GM23338 (cell line): ENCODE data around the gene ZNF101. TPM values are rescaled to one million over a fixed set of nuclear protein-coding genes. Genes with fewer than 3 reads are reported as not detected.

Source experiments
- ATAC-seq: fragments of 200-7000 bp; cut with Tn5 transposase; 3 replicates; pipeline ENCODE4 v1.9.1; 2020
- DNase-seq: peaks from one replicate; pipeline ENCODE4 v3.0.0-alpha.2; 2015; ENCODE audit warnings: low spot score
- H2AFZ ChIP-seq: fragments of 200-600 bp; sonication (generic); 2 replicates; pipeline ENCODE4 v1.8.0; 2016; ENCODE audit warnings: antibody characterized with exemption, mild to moderate bottlenecking, moderate library complexity
- H3F3A ChIP-seq: fragments of 200-600 bp; sonication (generic); replicated peaks from 2 replicates; pipeline ENCODE4 v1.8.0; 2017; ENCODE audit warnings: antibody characterized with exemption, mixed run types, low read depth
- H3K27ac ChIP-seq: fragments of 200-600 bp; sonication (generic); 2 replicates; pipeline ENCODE4 v1.6.1; 2016; ENCODE audit warnings: low read depth
- H3K27me3 ChIP-seq: fragments of 200-600 bp; sonication (generic); 2 replicates; pipeline ENCODE4 v1.8.0; 2016; ENCODE audit warnings: mild to moderate bottlenecking, mixed run types, moderate library complexity; ENCODE audit not compliant: insufficient read depth
- H3K36me3 ChIP-seq: fragments of 200-600 bp; sonication (generic); 2 replicates; pipeline ENCODE4 v1.8.0; 2016; ENCODE audit warnings: mild to moderate bottlenecking; ENCODE audit not compliant: insufficient read depth
- H3K4me1 ChIP-seq: fragments of 200-600 bp; sonication (generic); 2 replicates; pipeline ENCODE4 v1.8.0; 2016; ENCODE audit warnings: mild to moderate bottlenecking, moderate library complexity; ENCODE audit not compliant: insufficient read depth
- H3K4me2 ChIP-seq: fragments of 200-600 bp; sonication (generic); 2 replicates; pipeline ENCODE4 v1.7.1; 2017; ENCODE audit warnings: mixed run types
- H3K4me3 ChIP-seq: fragments of 200-600 bp; sonication (generic); 2 replicates; pipeline ENCODE4 v1.6.1; 2016; ENCODE audit warnings: mixed run types
- H3K79me2 ChIP-seq: fragments of 200-600 bp; sonication (generic); replicated peaks from 2 replicates; pipeline ENCODE4 v1.8.0; 2017; ENCODE audit warnings: mild to moderate bottlenecking; ENCODE audit not compliant: insufficient read depth
- H3K9me2 ChIP-seq: fragments of 200-600 bp; sonication (generic); 2 replicates; pipeline ENCODE4 v1.8.0; 2017; ENCODE audit not compliant: insufficient read depth
- H4K20me1 ChIP-seq: fragments of 200-600 bp; sonication (generic); replicated peaks from 2 replicates; pipeline ENCODE4 v1.8.0; 2017; ENCODE audit warnings: mild to moderate bottlenecking; ENCODE audit not compliant: insufficient read depth
- H3K27ac Mint-ChIP-seq: 2 replicates; pipeline ENCODE4 v1.8.0; 2020; ENCODE audit warnings: inconsistent platforms, mild to moderate bottlenecking, moderate library complexity, mixed read lengths
- H3K27me3 Mint-ChIP-seq: 3 replicates; pipeline ENCODE4 v1.8.0; 2022; ENCODE audit warnings: low read depth, mild to moderate bottlenecking, moderate library complexity, mixed read lengths, inconsistent platforms; ENCODE audit not compliant: insufficient read depth, poor library complexity
- H3K36me3 Mint-ChIP-seq: 3 replicates; pipeline ENCODE4 v1.8.0; 2021; ENCODE audit warnings: low read depth, mild to moderate bottlenecking, inconsistent platforms, moderate library complexity, mixed read lengths
- H3K4me1 Mint-ChIP-seq: 3 replicates; pipeline ENCODE4 v1.8.0; 2020; ENCODE audit warnings: mild to moderate bottlenecking, inconsistent platforms, mixed read lengths
- H3K4me3 Mint-ChIP-seq: 3 replicates; pipeline ENCODE4 v1.8.0; 2021; ENCODE audit warnings: moderate library complexity, mild to moderate bottlenecking, inconsistent platforms, mixed read lengths
- H3K9me3 Mint-ChIP-seq: 3 replicates; pipeline ENCODE4 v1.8.0; 2020; ENCODE audit warnings: moderate library complexity, mild to moderate bottlenecking, inconsistent platforms, mixed read lengths
- CREB1 ChIP-seq: fragments of 250-450 bp; sonication (Bioruptor Pico); IDR thresholded peaks from 2 replicates; pipeline ENCODE4 v1.5.0; 2020; ENCODE audit warnings: low read depth, mild to moderate bottlenecking, moderate library complexity
- ETS1 ChIP-seq: IDR thresholded peaks from 2 replicates; pipeline ENCODE4 v1.6.1; 2016; ENCODE audit warnings: antibody characterized with exemption
- EZH2 ChIP-seq: fragments of 200-600 bp; sonication (generic); IDR thresholded peaks from one replicate; pipeline ENCODE4 v1.8.0; 2017; ENCODE audit warnings: antibody characterized with exemption, mild to moderate bottlenecking, low read depth; ENCODE audit not compliant: unreplicated experiment
- EZH2phosphoT487 ChIP-seq: fragments of 200-600 bp; sonication (generic); IDR thresholded peaks from one replicate; pipeline ENCODE4 v1.8.1; 2018; ENCODE audit warnings: antibody characterized with exemption; ENCODE audit not compliant: unreplicated experiment
- JUNB ChIP-seq: IDR thresholded peaks from one replicate; pipeline ENCODE4 v1.6.1; 2016; ENCODE audit warnings: antibody characterized with exemption; ENCODE audit not compliant: unreplicated experiment
- NANOG ChIP-seq: IDR thresholded peaks from 2 replicates; pipeline ENCODE4 v1.6.1; 2016; ENCODE audit warnings: antibody characterized with exemption, borderline replicate concordance
- POLR2AphosphoS5 ChIP-seq: IDR thresholded peaks from 2 replicates; pipeline ENCODE4 v1.6.1; 2016; ENCODE audit warnings: antibody characterized with exemption, low read depth
- REST ChIP-seq: IDR thresholded peaks from one replicate; pipeline ENCODE4 v1.6.1; 2018; ENCODE audit warnings: antibody characterized with exemption; ENCODE audit not compliant: unreplicated experiment
- ZNF331 ChIP-seq: fragments of 250-450 bp; sonication (Bioruptor Pico); IDR thresholded peaks from 2 replicates; pipeline ENCODE4 v1.5.0; 2020; ENCODE audit warnings: low read depth, mild to moderate bottlenecking, moderate library complexity
- polyA plus RNA-seq: library from polyadenylated mRNA; unstranded; fragments of >200 nt; fragmentation: Nextera tagmentation; extraction: Ambion mirVana; gene quantifications from 2 replicates; pipeline ENCODE4 v1.2.1, GENCODE V29; 2016
- total RNA-seq: library from RNA; depleted of rRNA; stranded (reverse); fragments of >200 nt; shearing (Covaris generic); gene quantifications from 2 replicates; pipeline ENCODE4 v1.2.3, GENCODE V29; 2014
- TF ChIP-seq, protein P1 (sequence below), 2 experiments: fragments of 200-600 bp in 1 of 2; sonication (generic) in 1 of 2; conservative IDR thresholded peaks; 2 replicates each; pipeline versions ENCODE4 v1.5.1 to v1.6.1; 2016 to 2017; ENCODE audit warnings: antibody characterized with exemption in 2 of 2, low read depth in 2 of 2, mild to moderate bottlenecking in 2 of 2, moderate library complexity in 1 of 2
- TF ChIP-seq, protein P2 (sequence below): fragments of 250-450 bp; sonication (Bioruptor Pico); IDR thresholded peaks from 2 replicates; pipeline ENCODE4 v1.5.0; 2020; ENCODE audit warnings: mild to moderate bottlenecking, moderate library complexity

The ZNF101 gene
- total and polyA plus RNA-seq, 2 experiments from 2014 or later, result 46.4 to 47.9 TPM

GRCh38 chr19:19687090-19687489 lies 18.5 kb downstream of the ZNF101 start:
- Histone ChIP-seq H4K20me1 (peaks cover 5% of the 10 kb centered on the region; the same call in 1 of the 2 replicates), H3K4me2 (no peak overlapping the region), H3K27me3 (no peaks in the 10 kb centered on the region), H3K79me2 (no peaks in the 10 kb centered on the region), H3K4me1 (no peaks in the 10 kb centered on the region), H3K9me2 (no peaks in the 10 kb centered on the region), H3F3A (0 out of 2 replicates have a peak, but pooled peaks cover 6% of the 10 kb centered on the region), H3K36me3 (peaks cover 8% of the 10 kb centered on the region; the same call in 1 of the 2 replicates), H2AFZ (no peak overlapping the region), H3K27ac (peak overlapping the region; percentile 39; the same call in 1 of the 2 replicates), H3K4me3 (no peak overlapping the region)
- Mint-ChIP-seq H3K36me3 (peaks cover 33% of the 10 kb centered on the region), H3K9me3 (peaks cover 6% of the 10 kb centered on the region), H3K4me1 (no peaks in the 10 kb centered on the region), H3K27me3 (peaks cover 3% of the 10 kb centered on the region), H3K4me3 (no peak overlapping the region), H3K27ac (no peak overlapping the region)
- TF ChIP-seq JUNB (no peak), POLR2AphosphoS5 (no peak), ETS1 (no peak), ZNF331 (CRISPR knock-in tag) (no peak), REST (no peak), EZH2 (no peak), CREB1 (CRISPR knock-in tag) (no peak), NANOG (no peak), EZH2phosphoT487 (no peak)
- TF ChIP-seq, protein P1, sequence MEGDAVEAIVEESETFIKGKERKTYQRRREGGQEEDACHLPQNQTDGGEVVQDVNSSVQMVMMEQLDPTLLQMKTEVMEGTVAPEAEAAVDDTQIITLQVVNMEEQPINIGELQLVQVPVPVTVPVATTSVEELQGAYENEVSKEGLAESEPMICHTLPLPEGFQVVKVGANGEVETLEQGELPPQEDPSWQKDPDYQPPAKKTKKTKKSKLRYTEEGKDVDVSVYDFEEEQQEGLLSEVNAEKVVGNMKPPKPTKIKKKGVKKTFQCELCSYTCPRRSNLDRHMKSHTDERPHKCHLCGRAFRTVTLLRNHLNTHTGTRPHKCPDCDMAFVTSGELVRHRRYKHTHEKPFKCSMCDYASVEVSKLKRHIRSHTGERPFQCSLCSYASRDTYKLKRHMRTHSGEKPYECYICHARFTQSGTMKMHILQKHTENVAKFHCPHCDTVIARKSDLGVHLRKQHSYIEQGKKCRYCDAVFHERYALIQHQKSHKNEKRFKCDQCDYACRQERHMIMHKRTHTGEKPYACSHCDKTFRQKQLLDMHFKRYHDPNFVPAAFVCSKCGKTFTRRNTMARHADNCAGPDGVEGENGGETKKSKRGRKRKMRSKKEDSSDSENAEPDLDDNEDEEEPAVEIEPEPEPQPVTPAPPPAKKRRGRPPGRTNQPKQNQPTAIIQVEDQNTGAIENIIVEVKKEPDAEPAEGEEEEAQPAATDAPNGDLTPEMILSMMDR (conservative IDR thresholded peaks at IDR 0.05; ENCODE audit: low read depth in 2 of 2), result no peak
- TF ChIP-seq, protein P2, sequence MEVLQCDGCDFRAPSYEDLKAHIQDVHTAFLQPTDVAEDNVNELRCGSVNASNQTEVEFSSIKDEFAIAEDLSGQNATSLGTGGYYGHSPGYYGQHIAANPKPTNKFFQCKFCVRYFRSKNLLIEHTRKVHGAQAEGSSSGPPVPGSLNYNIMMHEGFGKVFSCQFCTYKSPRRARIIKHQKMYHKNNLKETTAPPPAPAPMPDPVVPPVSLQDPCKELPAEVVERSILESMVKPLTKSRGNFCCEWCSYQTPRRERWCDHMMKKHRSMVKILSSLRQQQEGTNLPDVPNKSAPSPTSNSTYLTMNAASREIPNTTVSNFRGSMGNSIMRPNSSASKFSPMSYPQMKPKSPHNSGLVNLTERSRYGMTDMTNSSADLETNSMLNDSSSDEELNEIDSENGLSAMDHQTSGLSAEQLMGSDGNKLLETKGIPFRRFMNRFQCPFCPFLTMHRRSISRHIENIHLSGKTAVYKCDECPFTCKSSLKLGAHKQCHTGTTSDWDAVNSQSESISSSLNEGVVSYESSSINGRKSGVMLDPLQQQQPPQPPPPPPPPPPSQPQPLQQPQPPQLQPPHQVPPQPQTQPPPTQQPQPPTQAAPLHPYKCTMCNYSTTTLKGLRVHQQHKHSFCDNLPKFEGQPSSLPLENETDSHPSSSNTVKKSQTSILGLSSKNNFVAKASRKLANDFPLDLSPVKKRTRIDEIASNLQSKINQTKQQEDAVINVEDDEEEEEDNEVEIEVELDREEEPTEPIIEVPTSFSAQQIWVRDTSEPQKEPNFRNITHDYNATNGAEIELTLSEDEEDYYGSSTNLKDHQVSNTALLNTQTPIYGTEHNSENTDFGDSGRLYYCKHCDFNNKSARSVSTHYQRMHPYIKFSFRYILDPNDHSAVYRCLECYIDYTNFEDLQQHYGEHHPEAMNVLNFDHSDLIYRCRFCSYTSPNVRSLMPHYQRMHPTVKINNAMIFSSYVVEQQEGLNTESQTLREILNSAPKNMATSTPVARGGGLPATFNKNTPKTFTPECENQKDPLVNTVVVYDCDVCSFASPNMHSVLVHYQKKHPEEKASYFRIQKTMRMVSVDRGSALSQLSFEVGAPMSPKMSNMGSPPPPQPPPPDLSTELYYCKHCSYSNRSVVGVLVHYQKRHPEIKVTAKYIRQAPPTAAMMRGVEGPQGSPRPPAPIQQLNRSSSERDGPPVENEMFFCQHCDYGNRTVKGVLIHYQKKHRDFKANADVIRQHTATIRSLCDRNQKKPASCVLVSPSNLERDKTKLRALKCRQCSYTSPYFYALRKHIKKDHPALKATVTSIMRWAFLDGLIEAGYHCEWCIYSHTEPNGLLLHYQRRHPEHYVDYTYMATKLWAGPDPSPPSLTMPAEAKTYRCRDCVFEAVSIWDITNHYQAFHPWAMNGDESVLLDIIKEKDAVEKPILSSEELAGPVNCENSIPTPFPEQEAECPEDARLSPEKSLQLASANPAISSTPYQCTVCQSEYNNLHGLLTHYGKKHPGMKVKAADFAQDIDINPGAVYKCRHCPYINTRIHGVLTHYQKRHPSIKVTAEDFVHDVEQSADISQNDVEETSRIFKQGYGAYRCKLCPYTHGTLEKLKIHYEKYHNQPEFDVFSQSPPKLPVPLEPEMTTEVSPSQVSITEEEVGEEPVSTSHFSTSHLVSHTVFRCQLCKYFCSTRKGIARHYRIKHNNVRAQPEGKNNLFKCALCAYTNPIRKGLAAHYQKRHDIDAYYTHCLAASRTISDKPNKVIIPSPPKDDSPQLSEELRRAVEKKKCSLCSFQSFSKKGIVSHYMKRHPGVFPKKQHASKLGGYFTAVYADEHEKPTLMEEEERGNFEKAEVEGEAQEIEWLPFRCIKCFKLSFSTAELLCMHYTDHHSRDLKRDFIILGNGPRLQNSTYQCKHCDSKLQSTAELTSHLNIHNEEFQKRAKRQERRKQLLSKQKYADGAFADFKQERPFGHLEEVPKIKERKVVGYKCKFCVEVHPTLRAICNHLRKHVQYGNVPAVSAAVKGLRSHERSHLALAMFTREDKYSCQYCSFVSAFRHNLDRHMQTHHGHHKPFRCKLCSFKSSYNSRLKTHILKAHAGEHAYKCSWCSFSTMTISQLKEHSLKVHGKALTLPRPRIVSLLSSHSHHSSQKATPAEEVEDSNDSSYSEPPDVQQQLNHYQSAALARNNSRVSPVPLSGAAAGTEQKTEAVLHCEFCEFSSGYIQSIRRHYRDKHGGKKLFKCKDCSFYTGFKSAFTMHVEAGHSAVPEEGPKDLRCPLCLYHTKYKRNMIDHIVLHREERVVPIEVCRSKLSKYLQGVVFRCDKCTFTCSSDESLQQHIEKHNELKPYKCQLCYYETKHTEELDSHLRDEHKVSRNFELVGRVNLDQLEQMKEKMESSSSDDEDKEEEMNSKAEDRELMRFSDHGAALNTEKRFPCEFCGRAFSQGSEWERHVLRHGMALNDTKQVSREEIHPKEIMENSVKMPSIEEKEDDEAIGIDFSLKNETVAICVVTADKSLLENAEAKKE (CRISPR knock-in tag), result no peak
- DNase-seq, result no peak
- ATAC-seq, result peak; percentile 48; the same call in 1 of the 3 replicates
